Measurements from ENCODE around the gene P3H2.

GRCh38 chr3:190044974-190045373 is 75.7 kb downstream of the P3H2 start:
- TF ChIP-seq POLR2A (IDR thresholded peaks at IDR 0.05; ENCODE audit: extremely low read depth, insufficient read length) (no peak), CTCF (IDR thresholded peaks at IDR 0.05; ENCODE audit: low read depth, low read length) (no peak), MAX (IDR thresholded peaks at IDR 0.05; ENCODE audit: low read depth, low read length) (no peak), MYC (IDR thresholded peaks at IDR 0.05; ENCODE audit: low read depth, low read length) (no peak)

All from NB4 (cell line).